ENCODE data around the gene SYT17.

Gene SYT17

DNA sequence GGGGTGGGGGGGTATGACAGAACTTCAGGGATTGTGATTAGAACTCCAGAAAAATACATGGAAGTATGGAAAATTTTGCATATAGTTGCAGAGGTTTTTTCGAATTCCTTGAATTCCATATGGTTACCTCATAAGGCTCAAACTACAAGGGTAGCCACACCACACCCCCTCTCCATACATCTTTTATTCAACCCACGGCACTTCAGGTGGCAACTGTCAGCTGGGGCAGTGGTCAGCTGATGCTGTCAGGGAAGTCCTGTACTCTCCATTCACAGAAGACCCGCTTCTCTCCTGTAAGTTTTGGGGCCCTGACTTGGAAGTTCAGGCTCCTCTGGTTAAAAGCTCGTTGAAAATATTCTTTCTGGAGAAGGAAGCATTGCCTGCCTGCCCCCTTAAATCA lies 60.0 kb downstream of the SYT17 start:
- H3K27me3 Mint-ChIP-seq, result no peaks in the 10 kb centered on the region
- no peaks in the 10 kb centered on the region for H3K9me3 Mint-ChIP-seq
- no peak overlapping the region for H3K27ac Mint-ChIP-seq
- H3K4me3 Mint-ChIP-seq, result no peak overlapping the region
- H3K36me3 Mint-ChIP-seq, result no peaks in the 10 kb centered on the region
- no peaks in the 10 kb centered on the region for H3K4me1 Mint-ChIP-seq
- no peak for DNase-seq
- CTCF ChIA-PET, result interaction anchor here (0.6 to 0.7 kb wide), 2 partner anchors 15 to 142 kb away, joined by 3 read pairs; no protein-coding TSS in a partner anchor

- no peaks in the 10 kb centered on the region for H3K9me3 Mint-ChIP-seq
- no peak for DNase-seq
- H3K36me3 Mint-ChIP-seq, result no peaks in the 10 kb centered on the region
- no peaks in the 10 kb centered on the region for H3K4me1 Mint-ChIP-seq
- no peak overlapping the region for H3K4me3 Mint-ChIP-seq
- CTCF ChIA-PET, result interaction anchor here (0.6 to 0.7 kb wide), 2 partner anchors 15 to 142 kb away, joined by 3 read pairs; no protein-coding TSS in a partner anchor
- H3K27me3 Mint-ChIP-seq, result no peaks in the 10 kb centered on the region
- no peak overlapping the region for H3K27ac Mint-ChIP-seq
These were observed 60.5 kb downstream of the SYT17 start for GRCh38 chr16:19228575-19228974.

DNA sequence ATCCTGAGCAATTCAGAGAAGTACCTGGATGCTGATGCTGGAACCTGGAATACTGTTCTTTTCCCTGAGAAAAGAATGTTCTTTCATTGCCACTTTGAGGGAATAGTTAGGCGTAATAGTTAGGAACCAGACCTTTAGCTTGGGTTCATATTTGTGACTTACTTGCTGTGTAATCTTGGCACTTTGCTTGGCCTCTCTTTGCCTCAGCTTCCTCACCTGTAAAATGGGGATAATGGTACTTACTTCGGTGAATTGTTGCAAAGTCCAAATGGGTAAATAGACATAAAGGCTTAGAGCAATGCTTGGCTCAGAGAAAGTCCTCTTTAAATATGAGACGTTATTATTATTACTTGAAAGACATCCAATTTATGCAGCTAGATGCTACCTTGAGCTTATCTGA lies 62.5 kb downstream of the SYT17 start:
- H3K27ac Mint-ChIP-seq, result no peak overlapping the region
- peaks cover 8% of the 10 kb centered on the region for H3K9me3 Mint-ChIP-seq
- CTCF ChIA-PET, result no interaction called here
- H3K4me1 Mint-ChIP-seq, result no peaks in the 10 kb centered on the region
- no peaks in the 10 kb centered on the region for H3K27me3 Mint-ChIP-seq
- H3K36me3 Mint-ChIP-seq, result no peaks in the 10 kb centered on the region
- DNase-seq, result no peak
- H3K4me3 Mint-ChIP-seq, result no peak overlapping the region

DNA sequence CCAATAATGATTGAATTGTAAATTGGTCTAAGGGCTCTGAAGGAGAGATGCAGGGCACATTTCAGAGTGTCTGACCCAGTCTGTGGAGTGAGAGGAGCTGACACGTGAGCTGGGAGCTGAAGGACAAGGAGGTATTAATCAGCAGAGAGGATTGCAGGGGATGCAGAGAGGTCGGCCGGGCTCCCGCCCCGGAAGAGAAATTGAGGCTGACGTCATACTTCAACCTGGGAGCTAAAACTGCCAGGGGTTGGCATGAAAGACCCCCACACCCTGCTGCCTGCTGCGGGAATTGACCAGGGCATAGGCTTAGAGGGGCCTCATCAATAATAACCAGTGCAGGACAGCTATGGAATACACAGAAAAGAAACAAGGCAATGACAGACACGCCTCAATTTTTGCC lies 63.8 kb downstream of the SYT17 start:
- no peak for DNase-seq
- no peak overlapping the region for H3K27ac Mint-ChIP-seq
- H3K4me1 Mint-ChIP-seq, result no peaks in the 10 kb centered on the region
- peaks cover 16% of the 10 kb centered on the region for H3K9me3 Mint-ChIP-seq
- H3K36me3 Mint-ChIP-seq, result no peaks in the 10 kb centered on the region
- CTCF ChIA-PET, result no interaction called here
- H3K4me3 Mint-ChIP-seq, result no peak overlapping the region
- no peaks in the 10 kb centered on the region for H3K27me3 Mint-ChIP-seq

DNA sequence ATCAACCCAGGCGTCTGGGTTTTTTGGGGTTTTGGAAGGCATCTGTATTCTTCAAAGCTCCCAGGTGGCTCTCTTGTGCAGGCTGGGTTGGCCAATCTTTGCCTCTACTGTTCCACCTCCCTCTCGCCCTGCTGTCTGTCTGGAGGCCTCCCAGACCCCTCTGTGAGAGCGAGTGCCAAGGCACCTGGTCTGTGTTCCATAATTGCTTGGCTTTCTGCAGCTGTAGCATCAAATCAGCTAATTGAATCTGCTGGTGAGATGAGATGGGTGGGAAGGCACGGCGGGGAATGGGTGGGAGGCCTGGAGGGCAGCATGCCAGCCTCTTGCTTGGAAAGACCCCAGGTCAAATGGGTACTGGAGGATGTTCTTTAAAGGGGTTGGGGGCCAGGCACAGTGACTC lies 64.9 kb downstream of the SYT17 start:
- Mint-ChIP-seq H3K4me3 (no peak overlapping the region), H3K27ac (no peak overlapping the region), H3K27me3 (no peaks in the 10 kb centered on the region), H3K4me1 (no peaks in the 10 kb centered on the region), H3K9me3 (peaks cover 19% of the 10 kb centered on the region), H3K36me3 (no peaks in the 10 kb centered on the region)
- DNase-seq, result no peak
- CTCF ChIA-PET, result no interaction called here

DNA sequence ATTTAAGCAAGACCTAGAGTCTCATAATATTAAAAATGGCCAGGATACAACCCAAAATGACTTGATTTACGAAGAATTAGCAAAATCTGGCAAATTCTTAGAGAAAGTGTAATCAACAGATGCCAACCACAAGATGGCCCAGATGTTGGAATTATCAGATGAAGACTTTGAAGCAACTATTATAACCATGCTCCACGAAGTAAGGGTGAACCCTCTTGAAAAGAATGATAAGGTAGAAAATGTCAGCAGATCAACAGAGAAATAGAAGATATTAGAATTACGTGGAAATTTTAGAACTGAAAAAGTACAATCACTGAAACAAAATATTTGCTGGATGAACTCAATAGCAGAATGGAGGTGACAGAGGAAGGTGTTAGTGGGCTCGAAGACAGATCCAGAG lies 67.4 kb downstream of the SYT17 start:
- H3K27me3 Mint-ChIP-seq, result no peaks in the 10 kb centered on the region
- CTCF ChIA-PET, result no interaction called here
- peaks cover 26% of the 10 kb centered on the region for H3K9me3 Mint-ChIP-seq
- H3K36me3 Mint-ChIP-seq, result no peaks in the 10 kb centered on the region
- no peak overlapping the region for H3K27ac Mint-ChIP-seq
- H3K4me3 Mint-ChIP-seq, result no peak overlapping the region
- no peaks in the 10 kb centered on the region for H3K4me1 Mint-ChIP-seq
- DNase-seq, result no peak

DNA sequence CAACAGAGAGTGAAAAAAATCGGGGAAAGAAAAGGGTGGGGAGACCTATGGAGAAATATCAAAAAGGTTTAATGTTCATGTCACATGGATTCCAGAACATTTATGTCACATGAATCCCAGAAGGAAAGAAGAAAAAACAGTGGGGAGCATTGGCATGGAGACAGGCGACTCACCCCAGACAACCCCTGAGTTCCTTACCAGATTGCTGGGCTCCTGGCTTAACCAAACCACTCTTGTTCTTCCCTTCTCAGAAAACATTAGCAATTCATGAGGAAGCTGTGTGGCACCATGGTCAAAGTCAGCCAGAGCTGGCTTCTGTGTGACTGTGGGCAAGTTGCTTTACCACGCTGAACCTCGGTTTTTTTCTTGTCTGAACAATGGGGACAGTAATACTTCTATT lies 67.8 kb downstream of the SYT17 start:
- no peaks in the 10 kb centered on the region for H3K27me3 Mint-ChIP-seq
- no peaks in the 10 kb centered on the region for H3K36me3 Mint-ChIP-seq
- no peak overlapping the region for H3K27ac Mint-ChIP-seq
- no peaks in the 10 kb centered on the region for H3K4me1 Mint-ChIP-seq
- CTCF ChIA-PET, result no interaction called here
- H3K4me3 Mint-ChIP-seq, result no peak overlapping the region
- H3K9me3 Mint-ChIP-seq, result peaks cover 26% of the 10 kb centered on the region
- DNase-seq, result no peak

DNA sequence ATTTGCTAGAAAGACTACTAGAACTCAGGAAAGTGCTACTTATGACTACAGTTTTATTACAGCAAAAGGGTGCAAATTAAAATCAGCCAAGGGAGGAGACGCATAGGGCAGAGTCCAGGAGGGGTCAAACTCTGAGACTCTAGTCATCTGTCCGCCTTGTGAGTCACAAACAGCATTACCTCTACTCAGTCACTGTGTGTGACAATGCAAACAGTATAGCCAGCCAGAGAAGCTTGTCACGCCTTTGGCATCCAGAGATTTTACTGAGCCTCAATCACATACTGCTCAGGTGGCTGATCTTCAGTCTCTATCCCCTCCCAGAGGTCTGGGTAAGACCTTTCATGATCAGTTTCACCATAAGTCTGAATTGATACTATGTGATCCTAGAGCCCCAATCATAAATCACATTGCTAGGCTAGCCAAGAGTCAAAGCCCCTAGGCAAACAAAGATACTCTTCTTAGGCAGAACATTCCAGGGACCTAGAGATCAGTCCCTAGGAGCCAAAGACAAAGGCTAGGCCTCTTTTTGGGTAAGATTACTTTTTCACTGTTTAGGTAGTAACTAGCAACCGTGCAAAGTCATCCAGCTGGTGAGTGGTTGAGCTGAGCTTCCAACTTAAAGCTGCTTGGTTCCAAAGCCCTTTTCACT lies 68.6 kb downstream of the SYT17 start:
- DNase-seq, result no peak
- Mint-ChIP-seq H3K9me3 (peaks cover 26% of the 10 kb centered on the region), H3K27me3 (no peaks in the 10 kb centered on the region), H3K4me3 (no peak overlapping the region), H3K27ac (no peak overlapping the region), H3K4me1 (no peaks in the 10 kb centered on the region), H3K36me3 (no peaks in the 10 kb centered on the region)
- CTCF ChIA-PET, result no interaction called here

DNA sequence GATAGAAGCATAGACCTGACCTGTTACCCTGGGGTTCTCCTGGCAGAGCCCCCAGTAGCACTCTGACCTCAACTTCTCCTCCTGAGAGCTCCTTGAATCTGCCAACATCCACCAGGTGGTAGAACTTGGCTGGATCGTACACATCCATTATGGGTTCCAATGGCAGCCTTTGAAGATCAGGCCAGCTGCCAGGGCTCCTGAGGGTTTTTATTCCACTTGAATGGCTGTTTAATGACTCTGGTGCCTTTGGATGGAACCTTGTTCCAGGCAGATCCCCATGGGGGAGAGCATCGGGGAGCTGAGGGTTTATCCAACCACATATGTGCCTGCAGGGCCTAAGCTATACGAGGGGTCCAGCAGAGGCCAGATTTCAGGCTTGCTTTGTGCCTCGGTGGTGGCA lies 70.4 kb downstream of the SYT17 start:
- CTCF ChIA-PET, result no interaction called here

GRCh38 chr16:19239511-19240155 lies 71.6 kb downstream of the SYT17 start:
- Mint-ChIP-seq H3K27ac (no peak overlapping the region), H3K36me3 (no peaks in the 10 kb centered on the region), H3K9me3 (peaks cover 26% of the 10 kb centered on the region), H3K4me3 (no peak overlapping the region), H3K4me1 (no peaks in the 10 kb centered on the region), H3K27me3 (no peaks in the 10 kb centered on the region)
- no peak for DNase-seq
- CTCF ChIA-PET, result no interaction called here

More for the DNA sequence above, 70.4 kb downstream of the SYT17 start:
- Mint-ChIP-seq H3K9me3 (peaks cover 26% of the 10 kb centered on the region), H3K27ac (no peak overlapping the region), H3K4me3 (no peak overlapping the region), H3K36me3 (no peaks in the 10 kb centered on the region), H3K27me3 (no peaks in the 10 kb centered on the region), H3K4me1 (no peaks in the 10 kb centered on the region)
- no peak for DNase-seq

DNA sequence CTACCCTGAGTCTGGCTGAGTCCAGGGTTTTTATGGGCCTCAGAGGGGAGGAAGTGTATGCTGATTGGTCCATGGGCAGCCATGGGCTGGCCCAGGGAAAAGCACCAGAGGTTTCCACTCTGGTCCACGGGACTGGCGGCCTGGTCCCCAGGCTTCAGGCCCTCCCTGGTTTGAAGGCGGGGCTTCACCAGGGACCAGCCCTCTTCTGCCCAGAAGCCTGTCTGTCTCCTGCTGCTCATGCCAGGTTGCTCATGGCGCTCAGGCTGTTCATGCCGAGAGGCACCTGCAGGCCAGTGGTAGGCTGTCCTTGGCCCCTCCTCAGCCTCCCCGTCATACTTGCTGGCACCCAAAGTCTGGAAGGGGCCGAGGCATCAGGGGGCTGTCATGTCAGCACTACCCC lies 72.5 kb downstream of the SYT17 start:
- Mint-ChIP-seq H3K36me3 (no peaks in the 10 kb centered on the region), H3K27ac (no peak overlapping the region)

GRCh38 chr16:19241512-19241911 lies 73.5 kb downstream of the SYT17 start:
- no peaks in the 10 kb centered on the region for H3K36me3 Mint-ChIP-seq
- no peak overlapping the region for H3K27ac Mint-ChIP-seq
- H3K4me3 Mint-ChIP-seq, result no peak overlapping the region
- H3K27me3 Mint-ChIP-seq, result no peaks in the 10 kb centered on the region
- H3K9me3 Mint-ChIP-seq, result peaks cover 11% of the 10 kb centered on the region
- no peaks in the 10 kb centered on the region for H3K4me1 Mint-ChIP-seq
- DNase-seq, result no peak
- CTCF ChIA-PET, result no interaction called here

More for the DNA sequence above, 72.5 kb downstream of the SYT17 start:
- Mint-ChIP-seq H3K4me1 (no peaks in the 10 kb centered on the region), H3K4me3 (no peak overlapping the region), H3K9me3 (peaks cover 19% of the 10 kb centered on the region), H3K27me3 (no peaks in the 10 kb centered on the region)
- no peak for DNase-seq
- CTCF ChIA-PET, result no interaction called here

GRCh38 chr16:19242186-19242585 lies 74.1 kb downstream of the SYT17 start:
- no peak overlapping the region for H3K4me3 Mint-ChIP-seq
- CTCF ChIA-PET, result no interaction called here
- no peaks in the 10 kb centered on the region for H3K36me3 Mint-ChIP-seq
- no peaks in the 10 kb centered on the region for H3K27me3 Mint-ChIP-seq
- H3K4me1 Mint-ChIP-seq, result no peaks in the 10 kb centered on the region
- no peak for DNase-seq
- H3K9me3 Mint-ChIP-seq, result peaks cover 10% of the 10 kb centered on the region
- H3K27ac Mint-ChIP-seq, result no peak overlapping the region

- no peak overlapping the region for H3K4me3 Mint-ChIP-seq
- no peak for DNase-seq
- no peaks in the 10 kb centered on the region for H3K27me3 Mint-ChIP-seq
- H3K36me3 Mint-ChIP-seq, result no peaks in the 10 kb centered on the region
- no peak overlapping the region for H3K27ac Mint-ChIP-seq
- peaks cover 7% of the 10 kb centered on the region for H3K9me3 Mint-ChIP-seq
- CTCF ChIA-PET, result no interaction called here
- no peaks in the 10 kb centered on the region for H3K4me1 Mint-ChIP-seq
These were observed 75.0 kb downstream of the SYT17 start for GRCh38 chr16:19242987-19243575.

DNA sequence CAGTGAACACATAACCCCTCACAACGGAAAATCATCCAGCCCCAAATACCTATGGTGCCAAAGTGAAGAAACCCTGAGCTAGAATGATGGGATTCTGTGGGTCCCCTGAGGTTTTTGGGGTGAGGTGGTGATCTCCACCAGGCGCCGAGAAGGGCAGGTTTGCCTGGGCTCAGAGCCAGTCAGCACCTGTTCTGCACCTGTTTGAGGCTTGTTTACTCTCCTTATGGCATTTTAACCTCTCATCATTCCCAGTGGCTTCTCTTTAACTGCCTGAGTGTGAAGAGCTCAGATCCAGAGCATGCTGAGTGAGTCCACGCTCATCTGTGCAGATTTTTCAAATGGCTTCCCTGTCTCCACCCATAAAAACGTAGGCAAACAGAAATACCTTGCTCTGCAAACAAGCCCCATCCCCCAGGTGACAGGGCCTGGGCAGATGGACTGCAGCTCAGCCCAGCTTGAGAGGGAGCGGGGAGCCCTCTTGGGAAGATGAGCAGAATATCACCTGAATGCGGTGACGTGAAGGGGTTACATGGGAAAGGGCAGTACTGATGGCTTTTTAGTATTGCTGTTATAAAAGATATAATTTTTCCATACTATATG lies 77.4 kb downstream of the SYT17 start:
- no peak for DNase-seq
- Mint-ChIP-seq H3K36me3 (no peaks in the 10 kb centered on the region), H3K27me3 (no peaks in the 10 kb centered on the region), H3K27ac (no peak overlapping the region), H3K9me3 (no peaks in the 10 kb centered on the region), H3K4me1 (no peaks in the 10 kb centered on the region), H3K4me3 (no peak overlapping the region)
- CTCF ChIA-PET, result interaction anchor here (0.8 kb wide), 1 partner anchor 22 kb away, joined by 3 read pairs; no protein-coding TSS in a partner anchor

Measured in activated naive CD4-positive, alpha-beta T cell treated with anti-CD3 and anti-CD28 coated beads, Interleukin-2, amount 10 ng/mL, durations not matched to agents 7 days and 5 days (primary cell).